Heart left ventricle (tissue), 13 donors: ENCODE data around the gene OSBPL10.

Source experiments
- POLR2A ChIP-seq, 2 donors: fragments of 450-650 bp; IDR thresholded peaks; one replicate each; pipeline ENCODE4 v1.6.1; 2017; ENCODE audit warnings: antibody characterized with exemption in 2 of 2, mild to moderate bottlenecking in 2 of 2, moderate library complexity in 2 of 2
- TF ChIP-seq, protein P1 (sequence below), 12 donors: fragments of 200-600 bp; sonication (generic) in 4 of 12; IDR thresholded peaks; one replicate each; pipeline versions ENCODE4 v1.5.0 to v1.8.0; 2018 to 2022; ENCODE audit warnings: antibody characterized with exemption in 12 of 12, mild to moderate bottlenecking in 5 of 12
- donor health status: ischemic (EF 13 %, LVEDD 7.1; RV severe dilation, severe dysfunction).
- donor health status: DM: no; HTN: yes; CAD: no.
- donor health status: DM: no; HTN: no; CAD: no.
- donor health status: ischemic (EF 25% LVEDD 6.9; RV normal size, moderate dysfunction).
- donor health status: ischemic (EF 25% LVEDD 5.7; RV mildly dilated, moderate dysfunction).
- donor health status: ischemic (EF 35%, LVEDD 5.7; RV mildly dilated, moderate dysfunction).
- donor health status: nonischemic (EF 11% LVEDD 7.7; RV severe dilation, severe dysfunction).
- donor health status: DM: yes; HTN: yes; CAD: no.
- donor health status: PGD.
- donor health status: ischemic (EF 29% LVEDD 5.4; RV normal size, mild dysfunction).
- donor health status: nonischemic (EF 23%, LVEDD 6.1; RV moderate dilation, normal function).

DNA sequence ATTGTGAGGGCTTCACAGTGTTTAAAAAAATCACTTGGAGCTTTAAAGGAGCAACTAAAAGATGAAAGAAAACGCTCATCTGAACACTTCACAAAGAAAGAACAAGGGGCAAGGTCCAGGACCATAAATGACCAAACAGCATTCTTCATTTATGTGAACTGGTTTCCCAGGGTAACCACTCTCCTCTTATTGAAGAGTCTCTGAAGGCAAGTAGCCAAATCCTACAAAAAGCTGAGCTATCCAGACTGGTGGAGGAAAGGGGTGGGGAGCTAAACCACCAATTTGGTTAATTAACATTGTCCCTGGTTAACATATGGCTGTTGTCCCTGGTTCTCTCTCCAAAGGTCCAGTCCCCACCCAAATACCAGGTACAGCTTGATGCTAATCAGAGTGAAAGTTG is 58.1 kb downstream of the OSBPL10 start:
- TF ChIP-seq, protein P1, sequence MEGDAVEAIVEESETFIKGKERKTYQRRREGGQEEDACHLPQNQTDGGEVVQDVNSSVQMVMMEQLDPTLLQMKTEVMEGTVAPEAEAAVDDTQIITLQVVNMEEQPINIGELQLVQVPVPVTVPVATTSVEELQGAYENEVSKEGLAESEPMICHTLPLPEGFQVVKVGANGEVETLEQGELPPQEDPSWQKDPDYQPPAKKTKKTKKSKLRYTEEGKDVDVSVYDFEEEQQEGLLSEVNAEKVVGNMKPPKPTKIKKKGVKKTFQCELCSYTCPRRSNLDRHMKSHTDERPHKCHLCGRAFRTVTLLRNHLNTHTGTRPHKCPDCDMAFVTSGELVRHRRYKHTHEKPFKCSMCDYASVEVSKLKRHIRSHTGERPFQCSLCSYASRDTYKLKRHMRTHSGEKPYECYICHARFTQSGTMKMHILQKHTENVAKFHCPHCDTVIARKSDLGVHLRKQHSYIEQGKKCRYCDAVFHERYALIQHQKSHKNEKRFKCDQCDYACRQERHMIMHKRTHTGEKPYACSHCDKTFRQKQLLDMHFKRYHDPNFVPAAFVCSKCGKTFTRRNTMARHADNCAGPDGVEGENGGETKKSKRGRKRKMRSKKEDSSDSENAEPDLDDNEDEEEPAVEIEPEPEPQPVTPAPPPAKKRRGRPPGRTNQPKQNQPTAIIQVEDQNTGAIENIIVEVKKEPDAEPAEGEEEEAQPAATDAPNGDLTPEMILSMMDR (IDR thresholded peaks at IDR 0.05), result no peak
- TF ChIP-seq POLR2A (IDR thresholded peaks at IDR 0.05), result no peak
